Articular chondrocyte of knee joint (primary cell): ENCODE data around the gene PCED1B. TPM values are rescaled to one million over a fixed set of nuclear protein-coding genes. Genes with fewer than 3 reads are reported as not detected.

ENCODE experiments used
- small RNA-seq: library from RNA; depleted of rRNA; stranded (forward); fragments of <200 nt; gene quantifications from one replicate; pipeline ENCODE3, GENCODE V24; 2012
- total RNA-seq: library from RNA; depleted of rRNA; stranded (reverse); fragments of >200 nt; gene quantifications from 2 replicates; pipeline ENCODE4 v1.2.3, GENCODE V29; 2012

PCED1B gene, protein sequence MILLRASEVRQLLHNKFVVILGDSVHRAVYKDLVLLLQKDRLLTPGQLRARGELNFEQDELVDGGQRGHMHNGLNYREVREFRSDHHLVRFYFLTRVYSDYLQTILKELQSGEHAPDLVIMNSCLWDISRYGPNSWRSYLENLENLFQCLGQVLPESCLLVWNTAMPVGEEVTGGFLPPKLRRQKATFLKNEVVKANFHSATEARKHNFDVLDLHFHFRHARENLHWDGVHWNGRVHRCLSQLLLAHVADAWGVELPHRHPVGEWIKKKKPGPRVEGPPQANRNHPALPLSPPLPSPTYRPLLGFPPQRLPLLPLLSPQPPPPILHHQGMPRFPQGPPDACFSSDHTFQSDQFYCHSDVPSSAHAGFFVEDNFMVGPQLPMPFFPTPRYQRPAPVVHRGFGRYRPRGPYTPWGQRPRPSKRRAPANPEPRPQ
- total RNA-seq = 0.13 and 0.43 TPM in 2 replicates

DNA sequence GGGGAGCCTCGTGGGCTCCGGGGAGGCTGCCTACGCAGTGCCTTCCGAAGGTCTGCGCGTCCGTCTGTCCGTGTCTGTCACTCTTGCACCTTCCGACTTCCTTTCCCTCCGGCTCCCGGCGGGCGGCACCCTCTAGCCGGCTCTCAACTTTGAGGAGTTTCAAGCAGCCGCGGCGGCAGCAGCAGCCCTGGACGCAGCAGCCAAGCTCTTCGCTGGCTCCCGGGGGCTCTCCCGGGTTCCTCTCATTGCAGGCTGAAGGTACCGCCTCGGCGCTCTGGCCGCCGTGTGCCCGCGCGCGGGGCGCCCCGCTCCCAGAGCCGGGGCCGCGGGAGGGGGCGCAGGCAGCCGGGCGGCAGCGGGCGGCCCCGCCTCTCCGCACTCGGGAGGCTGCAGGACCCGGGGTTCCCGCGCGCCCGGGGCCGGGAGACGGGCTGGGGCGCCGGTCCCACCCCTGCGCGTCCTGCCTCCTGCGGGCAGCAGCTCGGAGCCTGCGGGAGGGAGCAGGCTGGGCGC, at the start of gene PCED1B, which contains the start of gene AMIGO2:
Gene PCED1B (plus strand): TSS at position 154 of the 513 bp plus-strand sequence. CDS start 155,443 bp downstream, outside the sequence.
Gene AMIGO2 (minus strand): TSS at position 492 of the 513 bp plus-strand sequence. CDS start 957 bp downstream, outside the sequence.

Small RNAs within 50 kb of the gene (small RNA-seq; reads per million reads assigned to genes)
- gene MIR4698 = not detected

Other genes with a start within 250 kb of the PCED1B start
- gene AMIGO2, start 338 bp downstream of the PCED1B start, total RNA-seq = 1.2 and 1.7 TPM in 2 replicates